Fibroblast of skin of scalp (primary cell): ENCODE data around the gene IQGAP3. TPM values are rescaled to one million over a fixed set of nuclear protein-coding genes. Genes with fewer than 3 reads are reported as not detected.
"Not testable (repeated sequence)": the region's sequence is repeated elsewhere in the genome, so short reads cannot be mapped to it uniquely, and the experiment has no call there.

ENCODE experiments used
- DNase-seq: peaks from one replicate; pipeline ENCODE4 v3.0.0-alpha.2; 2013
- polyA plus RNA-seq, 2 experiments: library from polyadenylated mRNA; unstranded; fragments of 120-200 nt; gene quantifications; one replicate each; pipeline ENCODE4 v1.2.1, GENCODE V29; 2013; ENCODE audit not compliant: insufficient read length in 2 of 2

The IQGAP3 gene
- polyA plus RNA-seq (2013, experiment 1 of 2; ENCODE audit: insufficient read length), result 15.4 TPM
- polyA plus RNA-seq (2013, experiment 2 of 2; ENCODE audit: insufficient read length), result 14.7 TPM

GRCh38 chr1:156571919-156572662 is at the start of gene IQGAP3:
IQGAP3 (minus strand) TSS chr1:156572565; CDS start chr1:156572529, 36 bp downstream.
- DNase-seq, result peak; percentile 87

GRCh38 chr1:156619582-156619955 is 47.2 kb upstream of the IQGAP3 start:
- DNase-seq, result no peak

GRCh38 chr1:156618853-156619581 is 46.7 kb upstream of the IQGAP3 start, which contains the start of gene HAPLN2:
HAPLN2 (plus strand) TSS chr1:156619415; CDS start chr1:156623491, 4,076 bp downstream.
- no peak for DNase-seq

- peak; percentile 35 for DNase-seq
These were observed 44.1 kb upstream of the IQGAP3 start for GRCh38 chr1:156616463-156616862.

GRCh38 chr1:156615946-156616345 is 43.6 kb upstream of the IQGAP3 start:
- no peak for DNase-seq

- DNase-seq, result no peak
These were observed 40.3 kb upstream of the IQGAP3 start for GRCh38 chr1:156612666-156613065.

GRCh38 chr1:156610072-156610471 is 37.7 kb upstream of the IQGAP3 start:
- DNase-seq, result not testable (repeated sequence)

GRCh38 chr1:156608981-156609380 is 36.6 kb upstream of the IQGAP3 start:
- DNase-seq, result peak; percentile 17

GRCh38 chr1:156608036-156608674 is 35.8 kb upstream of the IQGAP3 start:
- DNase-seq, result peak; percentile 77

GRCh38 chr1:156607344-156607743 is 35.0 kb upstream of the IQGAP3 start:
- DNase-seq, result not testable (repeated sequence)

GRCh38 chr1:156602557-156602993 is 30.2 kb upstream of the IQGAP3 start:
- peak; percentile 20 for DNase-seq

- DNase-seq, result no peak
These were observed 29.5 kb upstream of the IQGAP3 start for GRCh38 chr1:156601892-156602291.

- DNase-seq, result peak; percentile 93
These were observed 28.9 kb upstream of the IQGAP3 start, which contains the start of gene GPATCH4 for GRCh38 chr1:156601122-156601830. GPATCH4 (minus strand) TSS chr1:156601479.

- DNase-seq, result peak; percentile 7
These were observed 28.4 kb upstream of the IQGAP3 start for GRCh38 chr1:156600733-156601121.

GRCh38 chr1:156599811-156600210 is 27.4 kb upstream of the IQGAP3 start:
- no peak for DNase-seq

- DNase-seq, result no peak
These were observed 26.5 kb upstream of the IQGAP3 start for GRCh38 chr1:156598731-156599432.

- no peak for DNase-seq
These were observed 25.8 kb upstream of the IQGAP3 start for GRCh38 chr1:156598125-156598524.

- no peak for DNase-seq
These were observed 24.1 kb upstream of the IQGAP3 start for GRCh38 chr1:156596426-156596825.

- DNase-seq, result no peak
These were observed 22.7 kb upstream of the IQGAP3 start for GRCh38 chr1:156595016-156595415.

- DNase-seq, result no peak
These were observed 21.8 kb upstream of the IQGAP3 start for GRCh38 chr1:156594190-156594589.

- DNase-seq, result no peak
These were observed 21.3 kb upstream of the IQGAP3 start for GRCh38 chr1:156593661-156593989.
